ENCODE results near the gene ZNF205.
"Not testable (repeated sequence)": the region's sequence is repeated elsewhere in the genome, so short reads cannot be mapped to it uniquely, and the experiment has no call there.

The ZNF205 gene

DNA sequence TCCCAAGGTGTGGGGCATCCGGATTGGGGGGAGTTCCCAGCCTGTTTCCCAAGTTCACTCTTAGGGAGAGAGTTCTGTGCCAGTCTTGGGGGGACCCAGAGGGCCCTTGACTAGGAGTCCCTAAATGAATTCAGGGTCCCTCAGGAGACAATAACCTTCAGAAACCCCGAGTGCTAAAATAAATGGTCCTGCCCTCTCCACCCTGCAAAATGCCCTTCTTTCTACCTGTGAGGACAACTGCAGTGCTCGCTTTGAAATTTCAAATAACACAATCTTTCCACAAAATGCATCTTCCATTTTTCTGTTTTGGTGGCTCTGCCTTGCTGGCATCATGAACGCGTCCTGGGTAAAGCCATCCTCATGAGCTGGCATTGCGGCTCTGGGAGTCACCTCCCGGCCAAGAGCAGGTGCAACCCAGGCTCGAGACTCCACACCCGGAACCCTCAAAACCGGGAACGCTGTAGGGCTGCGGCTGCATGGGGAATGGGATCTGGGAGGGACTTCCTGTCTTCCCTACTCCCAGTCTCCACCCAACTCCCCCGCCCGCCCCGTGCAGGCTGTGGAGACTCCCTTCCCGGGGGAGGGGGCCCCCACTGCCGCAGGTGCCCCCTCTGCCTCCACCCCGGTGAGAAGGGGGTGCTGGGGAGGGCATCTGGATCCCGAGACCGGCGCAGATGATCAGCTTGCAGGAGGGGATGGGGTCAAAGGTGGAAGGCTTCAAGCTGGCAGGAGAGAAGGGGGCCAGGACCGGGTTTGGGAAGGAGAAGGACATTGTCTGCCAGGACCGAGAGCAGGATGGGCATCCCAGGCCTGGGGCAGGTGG lies at the start of gene ZNF205:
Gene ZNF205 (plus strand): TSS at position 529 of the 823 bp plus-strand sequence. CDS start 845 bp downstream, outside the sequence.
- H3K4me3 ChIP-seq (ENCODE audit: low read depth, low read length) = peak within 1 kb of the TSS; percentile 97
- no peak for DNase-seq (ENCODE audit: low read depth)

DNA sequence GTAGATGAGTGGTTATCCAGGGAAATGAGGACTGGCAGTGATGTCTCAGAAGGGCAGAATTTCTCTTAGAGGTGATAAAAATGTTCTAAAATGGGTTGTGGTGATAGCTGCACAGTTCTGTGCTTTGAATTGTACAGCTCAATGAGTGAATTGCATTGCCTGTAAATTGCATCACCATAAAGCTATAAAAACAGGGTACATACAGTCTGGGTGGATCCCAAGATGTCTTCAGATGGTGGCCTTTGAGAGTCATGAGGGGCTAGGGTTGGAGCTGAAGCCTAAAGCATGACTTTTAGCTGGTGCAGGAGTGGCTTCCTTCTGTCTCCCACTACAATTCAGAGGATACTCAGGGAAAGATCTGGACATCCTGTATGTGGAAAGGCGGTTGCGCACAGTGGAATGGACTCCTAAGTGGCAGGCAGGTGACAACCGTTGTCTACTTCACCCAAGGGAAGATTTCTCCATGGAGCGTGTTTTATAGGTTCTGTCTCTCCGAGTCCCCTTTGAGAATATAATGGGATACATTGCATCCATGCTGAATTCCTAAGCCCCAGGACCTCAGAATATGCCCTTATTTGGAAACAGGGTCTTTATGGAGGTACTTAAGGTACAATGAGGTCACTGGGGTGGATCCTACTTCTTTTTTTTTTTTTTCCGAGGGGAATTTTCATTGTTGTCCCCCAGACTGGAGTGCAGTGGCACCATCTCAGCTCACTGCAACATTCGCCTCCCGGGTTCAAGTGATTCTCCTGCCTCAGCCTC lies 48.6 kb upstream of the ZNF205 start:
- H3K4me3 ChIP-seq (ENCODE audit: low read depth, low read length) = no peak overlapping the region
- DNase-seq (ENCODE audit: low read depth) = no peak

DNA sequence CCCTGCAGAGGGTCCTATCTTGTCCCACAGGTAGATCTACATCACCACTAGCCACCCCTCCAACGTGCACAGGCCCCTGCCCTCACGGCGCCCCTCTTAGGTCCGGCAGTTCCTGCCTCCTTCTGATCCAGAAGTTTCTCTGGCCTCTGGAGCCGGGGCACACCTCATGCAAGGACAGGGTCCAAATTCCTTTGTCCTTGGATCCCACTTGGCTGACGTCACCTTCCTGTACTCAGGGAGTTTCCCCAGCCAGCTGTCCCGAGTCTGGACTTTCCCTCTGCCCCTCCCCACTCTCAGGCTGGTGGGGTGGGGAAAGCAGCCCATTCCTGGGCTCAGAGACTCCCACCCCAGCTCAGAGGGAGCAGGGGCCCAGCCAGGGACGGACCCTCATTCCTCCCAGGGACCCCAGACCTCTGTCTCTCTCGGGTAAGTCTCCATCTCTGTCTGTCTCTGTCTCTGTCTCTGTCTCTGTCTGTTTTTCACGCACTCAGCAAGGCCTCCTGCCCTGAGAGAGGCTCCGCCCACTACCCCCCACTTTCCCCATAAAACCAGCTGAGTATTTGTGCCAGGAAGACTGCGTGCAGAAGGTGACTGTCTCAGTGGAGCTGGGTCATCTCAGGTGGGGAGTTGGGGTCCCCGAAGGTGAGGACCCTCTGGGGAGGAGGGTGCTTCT lies 47.2 kb upstream of the ZNF205 start, which contains the start of gene IL32:
Gene IL32 (plus strand): TSS at position 572 of the 673 bp plus-strand sequence. CDS start 172 bp downstream, outside the sequence.
- peak within 1 kb of the TSS; percentile 38 for H3K4me3 ChIP-seq (ENCODE audit: low read depth, low read length)
- DNase-seq (ENCODE audit: low read depth) = peak; percentile 26

DNA sequence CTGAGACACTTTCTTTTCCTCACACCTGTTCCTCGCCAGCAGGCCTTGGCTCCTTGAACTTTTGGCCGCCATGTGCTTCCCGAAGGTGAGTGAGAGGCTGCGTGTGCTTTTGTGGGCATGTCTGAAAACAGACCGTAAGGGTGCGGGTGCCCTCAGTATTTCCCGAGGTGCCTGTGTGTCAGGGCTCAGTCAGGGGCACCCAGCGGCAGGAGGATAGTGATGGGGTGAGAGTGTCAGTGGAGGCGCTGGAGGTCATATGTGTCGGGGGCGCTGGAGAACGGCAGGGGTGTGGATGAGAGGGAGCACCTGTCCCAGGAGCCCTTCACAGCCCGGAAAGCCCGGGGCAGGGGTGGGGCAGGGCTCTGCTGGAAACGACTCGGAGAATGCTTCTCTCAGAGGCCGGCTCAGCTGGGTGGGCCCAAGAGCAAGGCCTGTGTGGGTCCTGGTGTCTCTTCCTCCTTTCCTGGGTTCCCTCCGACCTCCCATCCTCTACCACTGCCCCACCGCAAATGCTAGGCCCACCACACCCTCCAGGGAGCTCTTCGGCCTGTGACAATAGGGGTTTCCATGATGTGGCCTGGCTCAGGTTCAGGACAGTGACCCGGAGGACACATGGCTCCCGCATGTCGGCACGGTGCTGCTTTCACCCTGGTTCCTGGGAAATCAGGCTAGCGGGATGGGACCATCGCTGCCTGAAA lies 46.5 kb upstream of the ZNF205 start:
- no peak for DNase-seq (ENCODE audit: low read depth)

DNA sequence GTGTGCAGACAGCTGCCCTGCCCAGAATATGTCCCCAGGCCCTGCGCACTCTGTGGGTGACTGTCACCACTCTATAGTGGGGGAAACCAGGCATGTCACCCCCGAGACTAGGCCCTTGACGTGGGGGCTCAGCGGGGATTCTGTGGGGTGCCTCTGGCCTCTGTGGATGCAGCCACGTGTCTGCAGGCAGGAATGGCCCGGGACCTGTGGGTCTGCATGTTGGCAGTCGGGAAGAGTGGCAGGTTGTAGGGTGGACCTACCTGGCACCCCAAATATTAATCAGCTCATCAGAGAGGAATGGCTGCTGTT lies 46.0 kb upstream of the ZNF205 start:
- H3K4me3 ChIP-seq (ENCODE audit: low read depth, low read length) = peak overlapping the region; percentile 38
- DNase-seq (ENCODE audit: low read depth) = no peak

More for the DNA sequence above, 46.5 kb upstream of the ZNF205 start:
- peak overlapping the region; percentile 38 for H3K4me3 ChIP-seq (ENCODE audit: low read depth, low read length)

DNA sequence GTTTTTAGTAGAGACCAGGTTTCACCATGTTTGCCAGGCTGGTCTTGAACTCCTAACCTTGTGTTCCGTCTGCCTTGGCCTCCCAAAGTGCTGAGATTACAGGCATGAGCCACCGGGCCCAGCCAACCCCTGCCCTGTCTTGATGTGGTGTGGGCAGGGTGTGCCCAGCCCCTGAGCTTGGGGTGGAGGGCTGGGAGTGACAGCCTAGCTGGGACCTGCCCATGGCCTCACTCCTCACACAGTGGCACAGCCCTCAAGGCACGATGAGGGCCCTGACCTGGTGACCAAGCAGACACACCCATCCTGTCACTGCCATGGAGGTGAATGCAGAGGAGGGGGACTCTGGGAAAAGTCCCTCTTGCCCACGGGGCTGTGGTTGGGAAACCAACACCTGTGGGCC lies 43.9 kb upstream of the ZNF205 start:
- H3K4me3 ChIP-seq (ENCODE audit: low read depth, low read length) = no peak overlapping the region
- no peak for DNase-seq (ENCODE audit: low read depth)

DNA sequence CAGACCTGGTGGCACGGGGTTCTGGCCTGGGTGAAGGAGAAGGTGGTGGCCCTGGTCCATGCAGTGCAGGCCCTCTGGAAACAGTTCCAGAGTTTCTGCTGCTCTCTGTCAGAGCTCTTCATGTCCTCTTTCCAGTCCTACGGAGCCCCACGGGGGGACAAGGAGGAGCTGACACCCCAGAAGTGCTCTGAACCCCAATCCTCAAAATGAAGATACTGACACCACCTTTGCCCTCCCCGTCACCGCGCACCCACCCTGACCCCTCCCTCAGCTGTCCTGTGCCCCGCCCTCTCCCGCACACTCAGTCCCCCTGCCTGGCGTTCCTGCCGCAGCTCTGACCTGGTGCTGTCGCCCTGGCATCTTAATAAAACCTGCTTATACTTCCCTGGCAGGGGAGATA lies 43.2 kb upstream of the ZNF205 start:
- DNase-seq (ENCODE audit: low read depth); H3K4me3 ChIP-seq (ENCODE audit: low read depth, low read length): not testable (repeated sequence)

DNA sequence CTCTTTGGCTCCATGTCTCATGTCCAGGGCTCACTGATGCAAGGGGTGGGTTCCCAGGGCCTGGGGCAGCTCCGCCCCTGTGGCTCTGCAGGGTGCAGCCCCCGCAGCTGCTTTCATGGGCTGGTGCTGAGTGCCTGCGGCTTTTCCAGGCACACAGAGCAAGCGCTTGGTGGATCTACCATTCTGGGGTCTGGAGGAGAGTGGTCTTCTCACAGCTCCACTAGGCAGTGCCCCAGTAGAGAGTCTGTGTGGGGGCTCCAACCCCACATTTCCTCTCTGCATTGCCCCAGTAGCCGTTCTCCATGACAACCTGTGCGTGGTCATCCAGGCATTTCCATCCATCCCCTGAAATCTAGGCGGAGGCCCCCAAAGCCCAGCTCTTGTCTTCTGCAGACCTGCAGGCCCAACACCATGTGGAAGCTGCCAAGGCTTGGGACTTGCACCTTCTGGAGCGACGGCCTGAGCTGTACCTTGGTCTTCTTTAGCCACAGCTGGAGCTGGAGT lies 41.7 kb upstream of the ZNF205 start:
- no peak for DNase-seq (ENCODE audit: low read depth)
- H3K4me3 ChIP-seq (ENCODE audit: low read depth, low read length) = no peak overlapping the region

DNA sequence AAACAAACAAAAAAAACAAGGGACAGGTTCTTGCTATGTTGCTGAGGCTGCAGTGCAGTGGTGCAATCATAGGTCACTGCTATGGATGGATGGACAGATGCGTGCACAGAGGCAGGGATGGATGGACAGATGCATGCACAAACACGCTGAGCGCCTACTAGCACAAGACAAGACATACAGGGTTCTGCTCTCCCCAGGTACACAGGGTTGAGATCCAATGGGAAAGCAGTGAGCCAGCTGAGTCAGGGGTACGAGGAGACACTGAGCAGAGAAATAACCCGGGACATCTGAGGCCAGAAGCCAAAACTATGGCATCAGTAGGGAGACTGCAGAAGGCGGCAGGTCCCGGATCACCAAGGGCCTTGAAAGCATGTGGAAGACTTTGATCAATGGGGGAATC lies 40.7 kb upstream of the ZNF205 start:
- no peak for DNase-seq (ENCODE audit: low read depth)
- H3K4me3 ChIP-seq (ENCODE audit: low read depth, low read length) = no peak overlapping the region

DNA sequence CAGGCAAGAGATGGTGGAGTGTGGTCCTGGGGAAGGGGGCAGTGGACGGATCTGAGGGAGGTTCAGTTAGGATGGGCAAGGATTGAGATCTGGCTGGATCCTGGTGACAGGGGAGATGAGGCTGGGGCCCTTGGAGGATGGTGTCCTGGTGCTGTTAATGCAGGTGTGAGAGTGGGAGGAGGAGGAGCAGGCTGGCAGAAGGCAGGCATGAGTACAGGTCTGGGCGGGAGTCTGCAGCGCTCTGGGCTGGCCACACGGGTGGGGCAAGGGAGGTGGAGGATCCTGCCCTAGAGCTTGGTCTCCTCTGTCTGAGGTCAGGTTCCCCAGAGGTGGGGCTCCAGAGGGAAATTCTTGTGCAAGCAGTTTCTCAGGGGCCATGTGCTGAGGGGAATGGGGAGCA lies 40.2 kb upstream of the ZNF205 start:
- not testable (repeated sequence) for DNase-seq (ENCODE audit: low read depth); H3K4me3 ChIP-seq (ENCODE audit: low read depth, low read length)

DNA sequence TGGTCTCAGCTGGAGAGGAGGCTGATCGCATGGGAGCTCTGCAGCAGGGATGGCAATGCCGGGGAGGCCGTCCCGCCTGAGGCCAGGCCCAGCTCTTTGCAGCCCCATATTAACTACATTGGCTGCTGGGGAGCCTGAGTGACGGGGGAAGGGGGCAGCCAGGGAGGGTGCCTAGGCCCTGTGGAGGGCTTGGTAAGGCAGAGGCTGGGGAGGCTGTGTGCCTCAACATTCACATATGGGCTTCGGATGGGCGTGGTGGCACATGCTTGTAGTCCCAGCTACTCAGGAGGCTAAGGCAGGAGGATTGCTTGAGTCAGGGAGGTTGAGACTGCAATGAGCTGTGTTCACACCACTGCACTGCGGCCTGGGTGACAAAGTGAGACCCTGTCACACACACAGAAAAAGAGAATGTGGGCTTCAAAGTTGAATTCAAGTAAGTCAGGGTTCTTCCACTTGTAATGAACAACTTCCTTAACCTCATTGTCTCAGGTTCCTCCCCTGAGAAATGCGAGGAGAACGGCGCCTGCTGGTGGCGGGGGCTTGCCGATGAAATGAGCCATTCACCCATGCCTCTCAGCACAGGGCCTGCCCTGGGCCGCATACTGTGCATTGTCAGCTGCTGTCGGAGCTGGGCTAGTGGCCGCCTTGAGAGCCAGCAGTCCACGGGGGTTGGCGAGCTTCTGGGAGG lies 39.7 kb upstream of the ZNF205 start:
- not testable (repeated sequence) for DNase-seq (ENCODE audit: low read depth); H3K4me3 ChIP-seq (ENCODE audit: low read depth, low read length)

DNA sequence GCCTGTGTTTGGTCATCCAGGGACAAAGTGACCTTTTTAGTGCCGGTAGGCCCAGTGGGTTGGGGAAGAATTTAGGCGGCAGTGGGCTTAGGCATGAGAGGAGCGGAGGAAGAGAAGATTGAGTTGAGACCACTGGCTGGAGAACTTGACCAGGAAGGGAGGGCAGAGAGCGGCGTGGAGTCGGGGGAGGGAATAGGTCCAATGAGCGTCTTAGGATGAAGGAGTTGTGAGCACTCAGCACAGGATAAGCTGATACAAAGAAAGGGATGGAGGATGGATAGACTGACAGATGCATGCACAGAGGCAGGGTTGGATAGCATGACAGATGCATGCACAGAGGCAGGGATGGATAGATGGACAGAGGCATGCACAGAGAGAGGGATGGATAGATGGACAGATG lies 38.9 kb upstream of the ZNF205 start:
- DNase-seq (ENCODE audit: low read depth) = no peak
- H3K4me3 ChIP-seq (ENCODE audit: low read depth, low read length) = no peak overlapping the region

DNA sequence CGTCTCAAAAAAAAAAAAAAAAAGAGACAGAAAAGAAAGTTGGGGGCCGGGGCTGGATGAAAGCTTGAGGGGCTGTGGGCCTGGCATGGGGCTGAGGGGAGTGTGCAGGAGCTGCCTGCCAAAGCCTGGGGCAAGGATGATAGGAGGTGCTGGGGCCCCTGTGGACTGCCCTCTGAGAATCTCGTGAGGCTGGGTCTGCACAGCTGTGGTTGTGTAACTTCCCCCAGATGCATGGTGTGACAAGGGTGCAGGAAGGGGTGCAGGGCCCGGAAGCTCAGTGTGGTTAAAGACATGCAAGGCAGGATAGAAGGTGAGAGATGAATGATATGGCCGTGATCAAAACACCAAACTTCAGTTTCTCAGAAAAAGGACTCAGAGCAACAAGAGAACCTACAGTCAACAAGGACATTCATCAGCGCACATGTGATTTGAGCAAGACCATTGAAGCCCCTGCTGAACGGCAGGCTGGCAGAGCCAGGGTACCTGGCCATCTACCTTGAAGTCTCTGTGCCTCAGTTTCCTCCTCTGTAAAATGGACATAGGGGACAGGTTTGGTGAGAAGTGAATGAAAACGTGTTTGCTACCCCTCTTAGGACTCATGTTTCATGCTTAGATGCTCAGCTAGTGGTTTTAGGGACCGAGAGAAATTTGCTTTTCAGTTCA lies 37.4 kb upstream of the ZNF205 start:
- no peak overlapping the region for H3K4me3 ChIP-seq (ENCODE audit: low read depth, low read length)
- no peak for DNase-seq (ENCODE audit: low read depth)

DNA sequence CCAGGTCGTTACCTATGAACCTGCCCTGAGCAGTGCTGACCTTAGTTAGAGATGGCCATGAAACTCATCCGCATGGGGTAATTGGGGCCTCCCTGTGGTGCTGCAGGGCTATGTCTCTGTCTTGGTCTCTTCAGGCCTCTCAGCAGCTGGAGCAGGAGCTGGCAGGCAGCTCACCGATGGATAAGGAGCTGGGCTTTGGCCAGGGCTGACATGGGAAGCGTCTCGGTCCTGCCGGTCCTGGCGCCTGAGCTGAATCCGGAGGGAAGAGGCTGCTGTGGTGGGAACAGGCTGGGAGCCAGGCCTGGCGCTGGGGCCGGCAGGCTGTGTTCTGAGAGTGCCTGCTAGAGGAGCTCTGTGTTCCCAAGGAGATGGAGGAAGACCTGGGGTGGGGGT lies 36.9 kb upstream of the ZNF205 start:
- no peak for DNase-seq (ENCODE audit: low read depth)
- no peak overlapping the region for H3K4me3 ChIP-seq (ENCODE audit: low read depth, low read length)

DNA sequence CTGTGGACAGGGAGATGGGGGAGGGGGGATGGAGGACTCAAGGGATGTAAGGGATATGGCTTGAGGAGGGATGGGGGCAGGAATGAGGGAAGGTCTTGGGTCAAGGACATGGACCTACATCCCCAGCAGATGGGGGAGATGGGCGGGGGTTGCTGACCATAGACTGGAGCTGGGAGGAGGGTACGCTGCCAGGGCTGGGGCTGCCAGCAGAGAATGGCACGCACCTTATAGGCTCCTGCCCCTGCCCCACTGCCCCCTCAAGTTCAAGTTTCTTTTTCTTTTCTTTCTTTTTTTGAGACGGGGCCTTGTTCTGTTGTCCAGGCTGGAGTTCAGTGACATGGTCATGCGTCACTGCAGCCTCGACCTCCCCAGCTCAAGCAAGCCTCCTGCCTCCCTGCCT lies 36.4 kb upstream of the ZNF205 start:
- not testable (repeated sequence) for H3K4me3 ChIP-seq (ENCODE audit: low read depth, low read length); DNase-seq (ENCODE audit: low read depth)

DNA sequence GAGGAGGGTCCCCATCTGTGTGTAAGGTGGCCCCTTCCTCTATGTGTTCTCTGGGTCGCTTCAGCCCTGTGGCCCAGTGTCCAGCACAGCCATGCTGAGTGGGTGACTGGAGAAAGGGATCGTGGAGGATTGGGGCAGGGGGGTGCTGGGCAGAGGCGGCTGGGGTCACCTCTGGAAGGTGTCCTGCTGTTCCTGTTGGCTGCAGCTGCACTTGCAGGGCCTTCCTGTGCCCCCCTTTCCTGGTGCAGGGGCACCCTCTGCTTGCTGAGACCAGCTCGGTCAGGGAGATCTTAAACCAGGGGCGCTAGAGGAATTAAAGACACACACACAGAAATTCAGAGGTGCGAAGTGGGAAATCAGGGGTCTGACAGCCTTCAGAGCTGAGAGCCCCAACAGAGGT lies 35.8 kb upstream of the ZNF205 start:
- no peak overlapping the region for H3K4me3 ChIP-seq (ENCODE audit: low read depth, low read length)
- no peak for DNase-seq (ENCODE audit: low read depth)

DNA sequence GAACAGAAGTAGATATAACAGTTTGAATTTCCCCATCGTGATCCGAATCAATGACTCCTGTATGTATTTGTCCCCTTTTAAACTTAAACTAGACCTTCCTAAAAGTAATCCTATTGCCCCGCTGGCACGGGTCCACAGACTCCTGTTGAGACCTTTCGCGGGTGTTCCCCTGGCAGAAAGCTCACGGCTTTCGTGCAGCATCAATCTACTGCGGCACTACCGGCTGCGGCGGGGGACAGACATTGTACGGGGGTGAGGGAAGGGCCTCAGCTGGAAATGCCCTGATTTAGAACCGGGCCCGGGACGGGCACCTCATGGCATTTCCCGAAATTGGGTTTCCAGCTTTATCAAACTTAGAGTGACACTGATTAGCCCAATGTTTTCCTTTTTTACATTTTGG lies 32.4 kb upstream of the ZNF205 start:
- H3K4me3 ChIP-seq (ENCODE audit: low read depth, low read length) = no peak overlapping the region
- no peak for DNase-seq (ENCODE audit: low read depth)

DNA sequence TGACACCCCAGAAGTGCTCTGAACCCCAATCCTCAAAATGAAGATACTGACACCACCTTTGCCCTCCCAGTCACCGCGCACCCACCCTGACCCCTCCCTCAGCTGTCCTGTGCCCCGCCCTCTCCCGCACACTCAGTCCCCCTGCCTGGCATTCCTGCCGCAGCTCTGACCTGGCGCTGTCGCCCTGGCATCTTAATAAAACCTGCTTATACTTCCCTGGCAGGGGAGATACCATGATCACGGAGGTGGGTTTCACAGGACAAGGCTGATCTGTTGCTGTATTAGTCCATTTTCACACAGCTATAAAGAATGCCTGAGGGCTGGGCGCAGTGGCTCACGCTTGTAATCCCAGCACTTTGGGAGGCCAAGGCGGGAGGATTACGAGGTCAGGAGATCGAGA lies 30.4 kb upstream of the ZNF205 start:
- not testable (repeated sequence) for DNase-seq (ENCODE audit: low read depth)

More for the DNA sequence above, 30.4 kb upstream of the ZNF205 start:
- H3K4me3 ChIP-seq (ENCODE audit: low read depth, low read length) = not testable (repeated sequence)
